Calu3 (cell line): ENCODE data around the gene ANO9. TPM values are rescaled to one million over a fixed set of nuclear protein-coding genes. Genes with fewer than 3 reads are reported as not detected.
A peak's percentile ranks its signal among the peaks of the same experiment; 100 is the strongest.

ENCODE experiments used
- Bru-seq: library from RNA; stranded (reverse); fragments of 400-500 nt; gene quantifications from one replicate; lab custom pipeline; 2021; lab: Mats Ljungman, UMichigan
- BruChase-seq, 2 experiments: library from RNA; stranded (reverse); fragments of 400-500 nt; gene quantifications; one replicate each; lab custom pipeline; 2021; lab: Mats Ljungman, UMichigan
- BruUV-seq: library from RNA; stranded (reverse); fragments of 400-500 nt; replicated peaks from 2 replicates; lab custom pipeline; 2021; lab: Mats Ljungman, UMichigan
- CTCF ChIA-PET: fragments of 300-600 bp; sonication (Branson Sonifier 250); formaldehyde crosslinking; loops from one replicate; lab custom pipeline; 2022; ENCODE audit warnings: antibody characterized with exemption; lab: Charles Lee
- DNase-seq: peaks from one replicate; pipeline ENCODE4 v3.0.0; 2022
- H3K27ac Mint-ChIP-seq: one replicate; pipeline ENCODE4 v1.8.0; 2022; ENCODE audit warnings: mixed read lengths; ENCODE audit not compliant: unreplicated experiment
- H3K27me3 Mint-ChIP-seq: one replicate; pipeline ENCODE4 v1.8.0; 2022; ENCODE audit warnings: mixed read lengths; ENCODE audit not compliant: unreplicated experiment
- H3K36me3 Mint-ChIP-seq: one replicate; pipeline ENCODE4 v1.8.0; 2022; ENCODE audit warnings: mild to moderate bottlenecking, moderate library complexity, mixed read lengths; ENCODE audit not compliant: insufficient read depth, unreplicated experiment
- H3K4me1 Mint-ChIP-seq: one replicate; pipeline ENCODE4 v1.8.0; 2022; ENCODE audit warnings: mild to moderate bottlenecking, low read depth, mixed read lengths; ENCODE audit not compliant: unreplicated experiment
- H3K4me3 Mint-ChIP-seq: one replicate; pipeline ENCODE4 v1.8.0; 2022; ENCODE audit warnings: mild to moderate bottlenecking, low read depth, moderate library complexity, mixed read lengths; ENCODE audit not compliant: unreplicated experiment
- H3K9me3 Mint-ChIP-seq: one replicate; pipeline ENCODE4 v1.8.0; 2022; ENCODE audit warnings: low read depth, mixed read lengths; ENCODE audit not compliant: unreplicated experiment
- CTCF ChIP-seq: fragments of 200-600 bp; IDR thresholded peaks from one replicate; pipeline ENCODE4 v1.8.0; 2022; ENCODE audit warnings: antibody characterized with exemption; ENCODE audit not compliant: unreplicated experiment
- intact Hi-C: fragments of 100-400 bp; cut with micrococcal nuclease; formaldehyde crosslinking; loops from one replicate; pipeline ENCODE4 v1.10.0; 2022; ENCODE audit not compliant: unreplicated experiment
- long read RNA-seq: library from polyadenylated mRNA; stranded (forward); transcript quantifications from one replicate; pipeline ENCODE4 v2.0.0, GENCODE V29; 2022
- total RNA-seq: library from RNA; stranded (reverse); gene quantifications from 2 replicates; pipeline ENCODE4 v1.2.3, GENCODE V29; 2022

ANO9 gene
- total RNA-seq (27.2 and 32.2 TPM in 2 replicates), Bru-seq, nascent RNA (percentile 40 among the genes with signal in this experiment), BruChase-seq, experiment 1, labeled RNA remaining after a 6-hour chase (percentile 50 among the genes with signal in this experiment), BruChase-seq, experiment 2, labeled RNA remaining after a 2-hour chase (percentile 55 among the genes with signal in this experiment)
- long read RNA-seq, partial matches to known transcripts = 7 of 23 reads
- long read RNA-seq, other reads (novel, unspliced or antisense) = 15 of 23 reads

- H3K4me3 Mint-ChIP-seq = peak within 1 kb of the TSS; percentile 62
- intact Hi-C loops = no loop called here
- no peaks in the 10 kb centered on the region for H3K27me3 Mint-ChIP-seq
- CTCF ChIA-PET = interaction anchor here (1.5 to 1.6 kb wide), 2 partner anchors 12 to 25 kb away, joined by 3 to 4 read pairs; no protein-coding TSS in a partner anchor
- peaks cover 20% of the 10 kb centered on the region for H3K36me3 Mint-ChIP-seq
- H3K9me3 Mint-ChIP-seq = no peaks in the 10 kb centered on the region
- H3K4me1 Mint-ChIP-seq = peaks cover 16% of the 10 kb centered on the region
- DNase-seq = peak; percentile 79
- no TSS peak for BruUV-seq
- peak within 1 kb of the TSS; percentile 42 for H3K27ac Mint-ChIP-seq
- TF ChIP-seq CTCF = no peak
Measured at GRCh38 chr11:441418-442274, at the start of gene ANO9. ANO9 (minus strand) TSS chr11:442011; CDS start chr11:441926, 85 bp downstream.

- Mint-ChIP-seq H3K36me3 (peaks cover 49% of the 10 kb centered on the region), H3K4me3 (no peak overlapping the region), H3K27ac (no peak overlapping the region), H3K27me3 (no peaks in the 10 kb centered on the region), H3K9me3 (no peaks in the 10 kb centered on the region), H3K4me1 (no peaks in the 10 kb centered on the region)
- no TSS peak for BruUV-seq
- CTCF ChIA-PET = no interaction called here
- TF ChIP-seq CTCF = no peak
- intact Hi-C loops = no loop called here
- no peak for DNase-seq
Measured at GRCh38 chr11:491358-491757, 49.5 kb upstream of the ANO9 start.

- intact Hi-C loops = no loop called here
- CTCF ChIA-PET = no interaction called here
- no TSS peak for BruUV-seq
- H3K36me3 Mint-ChIP-seq = peaks cover 44% of the 10 kb centered on the region
- H3K27ac Mint-ChIP-seq = no peak overlapping the region
- no peak overlapping the region for H3K4me3 Mint-ChIP-seq
- no peaks in the 10 kb centered on the region for H3K9me3 Mint-ChIP-seq
- no peak for TF ChIP-seq CTCF
- no peaks in the 10 kb centered on the region for H3K27me3 Mint-ChIP-seq
- no peaks in the 10 kb centered on the region for H3K4me1 Mint-ChIP-seq
- DNase-seq = no peak
Measured at GRCh38 chr11:490930-491260, 49.1 kb upstream of the ANO9 start.

GRCh38 chr11:490186-490929 is 48.5 kb upstream of the ANO9 start:
- H3K27ac Mint-ChIP-seq = no peak overlapping the region

More at GRCh38 chr11:490186-490929, 48.5 kb upstream of the ANO9 start:
- no peak for DNase-seq
- Mint-ChIP-seq H3K4me3 (no peak overlapping the region), H3K27me3 (no peaks in the 10 kb centered on the region), H3K4me1 (no peaks in the 10 kb centered on the region), H3K36me3 (peaks cover 39% of the 10 kb centered on the region), H3K9me3 (no peaks in the 10 kb centered on the region)
- no peak for TF ChIP-seq CTCF
- BruUV-seq = no TSS peak
- intact Hi-C loops = no loop called here
- CTCF ChIA-PET = no interaction called here
